GM18502 (cell line): ENCODE results near the gene TSPYL1.
"Not testable (repeated sequence)": the region's sequence is repeated elsewhere in the genome, so short reads cannot be mapped to it uniquely, and the experiment has no call there.

ENCODE experiments used
- ATAC-seq: cut with Tn5 transposase; IDR thresholded peaks from one replicate; pipeline ENCODE4 v1.9.1; 2021; ENCODE audit warnings: mild to moderate bottlenecking; ENCODE audit not compliant: unreplicated experiment, poor library complexity

The TSPYL1 gene

DNA sequence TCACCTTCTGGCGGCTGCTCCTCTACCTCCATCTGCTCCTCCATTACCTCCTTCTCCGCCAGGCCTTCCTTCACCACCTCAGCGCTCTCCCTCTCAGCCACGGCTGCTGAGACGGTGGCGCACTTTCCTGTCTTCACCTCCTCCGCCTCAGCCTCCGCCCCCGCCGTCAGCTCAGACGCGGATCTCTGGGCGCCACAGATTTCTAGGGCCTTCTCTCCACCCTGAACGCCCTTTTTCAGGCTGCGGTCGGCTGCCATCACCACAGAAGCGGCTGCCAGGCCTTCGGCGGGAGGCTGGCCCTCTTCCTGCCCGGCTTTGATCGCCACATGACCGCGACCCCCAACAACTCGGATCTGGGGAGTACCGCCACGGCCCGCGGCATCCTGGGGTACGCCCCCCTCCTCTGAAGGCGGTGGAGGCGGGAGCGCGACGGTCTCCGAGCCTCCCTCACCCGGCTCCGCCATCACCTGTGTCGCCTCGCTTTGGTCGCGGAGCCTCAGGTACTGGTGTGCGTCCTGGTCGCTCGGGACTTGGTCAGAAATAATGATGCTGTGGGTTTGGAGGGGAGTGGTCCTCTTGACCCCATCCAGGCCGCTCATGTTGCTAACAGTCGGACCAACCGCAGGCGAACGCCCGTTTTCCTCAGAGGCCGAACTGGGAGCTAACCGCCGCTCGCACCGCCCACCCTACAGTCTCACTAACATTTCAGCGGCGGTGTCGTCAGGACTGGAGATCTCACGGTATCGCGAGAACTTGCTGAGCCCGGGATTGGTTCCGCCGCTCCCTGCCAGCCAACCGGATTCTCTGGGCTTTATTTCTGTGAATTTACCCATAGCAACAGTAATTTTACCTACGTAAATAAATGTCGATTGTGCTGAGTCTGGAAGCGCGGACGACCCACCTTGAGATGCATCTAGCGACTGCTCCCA lies at the start of gene TSPYL1:
Gene TSPYL1, minus strand, starts transcription at position 699 of the 929 bp plus-strand sequence. Its CDS starts 100 bp downstream, at position 599.
- peak; percentile 96 for ATAC-seq

DNA sequence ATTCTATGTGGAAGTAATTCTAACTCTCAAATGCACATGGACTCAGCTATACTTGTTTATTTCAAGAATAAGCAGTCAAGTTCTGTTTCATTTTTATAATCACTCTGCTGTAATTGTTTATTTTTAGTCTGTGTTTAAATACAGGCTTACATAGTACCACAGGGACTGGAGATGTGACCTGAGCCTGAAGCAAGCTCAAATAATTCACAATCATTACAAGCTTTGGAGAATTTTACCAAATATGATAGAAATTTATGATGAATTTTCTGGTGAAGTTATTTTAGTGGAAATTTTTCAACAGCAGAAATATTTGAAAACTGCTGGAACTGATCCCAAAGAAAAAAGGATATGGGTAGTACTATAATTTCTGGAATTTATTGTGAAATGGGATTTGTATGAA lies 49.4 kb upstream of the TSPYL1 start:
- ATAC-seq, result no peak

DNA sequence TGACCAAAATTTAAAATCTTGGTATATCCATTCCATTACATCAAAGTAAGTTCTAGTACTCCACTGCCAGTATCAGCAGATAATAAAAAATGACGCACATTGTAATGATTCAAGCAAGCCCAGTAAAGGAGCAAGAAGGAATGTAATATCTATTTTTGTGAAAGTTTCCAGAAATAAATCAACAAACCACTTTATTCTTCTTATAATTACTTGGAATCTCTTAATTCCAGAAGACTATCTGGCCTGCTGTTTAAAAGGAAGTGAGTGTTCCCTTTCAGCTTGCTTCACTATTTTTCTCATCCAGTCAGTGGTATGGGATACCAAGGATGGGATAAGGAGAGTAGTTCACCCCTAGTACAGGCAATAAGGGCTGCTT lies 48.8 kb upstream of the TSPYL1 start:
- ATAC-seq, result no peak

DNA sequence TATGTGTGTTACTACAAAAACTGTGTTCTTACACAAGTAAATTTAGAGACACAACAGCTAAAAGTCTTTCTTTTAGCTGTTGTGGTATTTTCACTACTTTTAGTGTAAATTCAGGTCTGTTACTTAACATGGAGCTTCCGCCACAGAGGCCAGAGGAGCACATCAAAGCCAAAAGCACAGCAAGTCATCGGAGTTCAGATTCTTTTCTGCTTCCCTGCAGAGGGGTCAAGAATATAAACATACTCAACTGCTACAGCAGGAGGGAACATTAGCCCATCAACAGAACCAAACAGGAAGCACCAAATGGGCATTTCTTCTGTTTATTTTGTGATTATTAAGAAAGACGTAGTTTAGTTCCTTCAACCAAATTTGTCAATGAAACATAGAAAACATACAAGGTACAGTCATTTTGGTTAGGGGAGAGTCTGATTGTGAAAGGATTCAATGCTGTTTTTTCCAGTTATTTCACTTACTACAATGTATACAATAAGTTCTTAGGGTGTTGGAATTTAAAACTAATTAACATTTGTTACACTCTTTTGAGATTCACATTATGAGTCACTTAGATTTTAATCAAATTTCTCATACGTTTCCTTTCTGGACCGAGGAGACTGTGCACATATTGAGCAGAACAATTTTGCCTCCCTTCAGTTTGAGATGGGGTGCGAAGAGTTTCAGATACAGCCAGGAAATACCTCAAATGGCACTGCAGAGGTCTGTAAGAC lies 48.2 kb upstream of the TSPYL1 start:
- ATAC-seq, result no peak

DNA sequence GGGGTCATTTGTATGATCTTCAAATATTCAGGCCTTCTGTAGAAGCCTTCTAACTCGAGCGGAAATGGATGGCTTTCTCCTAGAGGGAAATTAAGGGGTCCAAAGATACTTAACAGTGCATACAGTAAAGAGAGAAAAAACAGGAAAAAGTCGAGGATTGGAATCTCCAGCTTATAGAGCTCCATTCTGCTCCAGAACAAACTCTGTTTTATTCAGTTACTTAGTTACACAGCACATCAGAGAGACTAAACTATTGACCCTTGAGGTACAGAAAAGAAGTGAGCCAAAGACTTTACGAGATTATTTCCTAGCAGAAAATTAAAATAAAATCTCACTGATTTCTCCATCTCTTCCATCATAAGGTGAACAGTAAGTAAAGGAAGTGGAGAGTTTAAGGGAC lies 47.3 kb upstream of the TSPYL1 start:
- ATAC-seq, result no peak

DNA sequence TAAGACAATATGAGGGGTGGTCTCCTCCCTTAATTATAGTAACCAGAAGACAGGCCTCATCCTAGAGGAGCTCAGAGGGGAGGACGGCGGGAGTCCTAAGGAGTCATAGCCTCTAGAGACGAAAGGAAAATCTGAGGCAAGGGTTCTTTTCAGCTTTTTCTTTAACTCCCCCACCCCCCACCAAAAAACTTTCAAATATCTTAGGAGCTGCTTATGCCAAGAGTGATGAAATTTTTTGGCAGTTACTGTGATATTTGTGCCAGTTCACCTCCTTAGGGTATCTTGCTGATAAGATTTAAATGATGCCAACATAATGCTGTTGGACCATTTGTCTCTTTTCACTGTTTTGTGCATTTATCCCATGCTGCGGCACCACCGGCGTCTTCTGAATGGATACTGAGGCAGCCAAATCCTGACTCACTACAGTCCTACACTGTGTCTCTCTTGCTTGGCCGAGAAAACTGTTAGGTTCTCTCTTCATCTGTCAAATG lies 46.5 kb upstream of the TSPYL1 start:
- ATAC-seq, result no peak

DNA sequence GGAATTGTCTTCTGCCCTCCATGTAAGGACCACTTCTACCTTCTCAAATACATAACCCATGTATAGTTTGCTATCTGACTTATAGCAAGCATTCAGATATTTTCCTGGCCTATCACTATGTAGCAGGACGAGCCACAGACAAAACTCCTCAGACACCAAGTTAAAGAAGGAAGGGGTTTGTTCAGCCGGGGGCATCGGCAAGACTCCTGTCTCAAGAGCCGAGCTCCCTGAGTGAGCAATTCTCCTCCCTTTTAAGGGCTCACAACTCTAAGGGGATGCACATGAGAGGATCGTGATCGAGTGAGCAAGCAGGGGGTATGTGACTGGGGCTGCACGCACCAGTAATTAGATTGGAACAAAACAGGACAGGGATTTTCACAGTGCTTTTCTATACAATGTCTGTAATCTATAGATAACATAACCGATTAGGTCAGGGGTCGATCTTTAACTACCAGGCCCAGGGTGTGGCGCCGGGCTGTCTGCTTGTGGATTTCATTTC lies 46.0 kb upstream of the TSPYL1 start:
- ATAC-seq, result not testable (repeated sequence)

DNA sequence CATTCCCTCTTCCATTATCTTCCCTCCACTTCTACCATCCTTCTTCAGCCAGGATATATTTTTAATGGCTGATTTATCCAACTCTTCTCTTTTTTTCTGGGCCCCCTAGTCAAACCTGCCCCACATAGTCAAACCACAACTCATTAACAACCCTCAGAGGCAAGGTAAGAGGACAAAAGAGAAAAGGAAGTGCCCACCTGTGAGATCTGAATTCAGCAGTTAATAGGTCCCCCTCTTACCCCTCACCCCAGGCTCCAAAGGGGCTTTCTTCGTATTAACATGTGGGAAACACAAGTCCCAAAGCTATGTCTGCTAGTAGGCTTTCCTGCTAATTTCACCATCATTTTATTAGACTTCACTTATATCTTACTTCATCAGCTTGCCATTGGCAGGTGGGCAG lies 44.1 kb upstream of the TSPYL1 start:
- ATAC-seq, result no peak

DNA sequence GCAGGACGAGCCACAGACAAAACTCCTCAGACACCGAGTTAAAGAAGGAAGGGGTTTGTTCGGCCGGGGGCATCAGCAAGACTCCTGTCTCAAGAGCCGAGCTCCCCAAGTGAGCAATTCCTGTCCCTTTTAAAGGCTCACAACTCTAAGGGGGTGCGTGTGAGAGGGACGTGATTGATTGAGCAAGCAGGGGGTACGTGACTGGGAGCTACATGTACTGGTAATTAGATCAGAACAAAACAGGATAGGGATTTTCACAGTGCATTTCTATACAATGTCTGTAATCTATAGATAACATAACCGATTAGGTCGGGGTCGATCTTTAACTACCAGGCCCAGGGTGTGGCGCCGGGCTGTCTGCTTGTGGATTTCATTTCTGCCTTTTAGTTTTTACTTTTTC lies 42.2 kb upstream of the TSPYL1 start:
- not testable (repeated sequence) for ATAC-seq

DNA sequence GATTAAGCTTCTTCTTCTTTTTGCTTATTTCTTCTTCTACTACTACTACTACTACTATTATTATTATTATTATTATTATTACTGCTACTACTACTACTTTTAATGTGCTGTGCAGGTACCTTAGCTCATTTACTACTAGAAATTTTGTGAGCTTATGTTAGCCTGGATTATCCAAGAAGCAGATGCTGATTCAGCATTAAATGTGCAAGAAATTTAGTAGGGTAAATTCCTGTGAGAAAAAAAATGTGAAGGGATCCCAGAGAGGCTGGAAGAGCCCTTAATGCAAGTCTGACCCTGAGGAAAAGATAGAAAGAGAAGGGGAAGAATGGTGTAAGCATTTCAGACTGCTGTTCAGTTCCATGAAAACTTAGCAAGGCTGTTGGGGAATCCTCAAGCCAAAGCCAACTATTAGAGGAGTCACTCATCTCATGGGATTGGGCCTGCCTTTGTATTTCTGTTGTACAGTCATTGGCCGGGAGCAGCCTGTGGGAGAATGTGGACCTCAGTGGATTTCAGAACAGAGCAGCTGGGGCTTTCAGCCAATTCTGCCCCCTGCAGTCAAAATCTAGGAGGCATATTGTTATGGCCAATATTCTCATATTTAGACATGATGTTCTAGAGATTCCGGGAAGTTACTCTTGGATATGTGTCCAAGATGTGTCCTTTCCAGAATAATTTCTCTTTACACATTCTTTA lies 37.2 kb upstream of the TSPYL1 start:
- ATAC-seq, result no peak

DNA sequence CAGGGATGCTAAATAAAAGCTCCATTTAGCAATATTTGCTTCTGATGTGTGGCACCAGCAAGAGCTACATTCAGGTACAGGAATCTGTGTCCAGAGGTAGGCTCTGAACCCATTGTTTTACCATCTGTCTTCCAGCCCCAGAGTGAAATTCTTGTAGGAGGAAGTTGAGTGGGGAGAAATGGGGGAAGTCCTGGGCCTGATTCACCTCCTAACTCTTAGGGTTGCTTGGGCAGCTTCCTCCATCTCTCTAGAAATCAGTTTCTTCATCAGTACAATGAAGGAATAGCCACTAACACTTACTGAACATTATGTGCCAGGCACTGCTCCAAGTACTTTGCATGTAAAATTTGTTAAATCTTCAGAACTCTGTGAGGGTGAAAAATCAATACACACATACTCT lies 35.1 kb upstream of the TSPYL1 start:
- no peak for ATAC-seq

DNA sequence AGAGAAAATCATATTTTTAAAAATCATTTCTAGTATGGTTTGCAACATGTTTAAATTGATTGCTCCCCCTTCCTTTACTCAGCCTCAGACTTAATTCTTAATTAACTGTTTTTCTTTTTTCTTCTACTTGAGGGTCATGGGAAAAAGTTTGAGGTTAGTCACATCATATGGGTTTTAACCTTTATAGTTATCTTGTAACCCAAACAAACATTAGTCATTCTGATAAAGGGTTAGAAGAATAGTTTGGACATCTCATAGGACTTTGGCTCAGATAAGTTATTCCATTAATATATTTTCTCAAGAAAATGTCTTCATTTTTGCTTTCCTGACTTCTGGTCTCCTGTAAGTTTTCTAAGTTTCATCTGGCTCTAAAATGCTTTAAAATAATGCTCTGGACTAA lies 34.5 kb upstream of the TSPYL1 start:
- no peak for ATAC-seq

DNA sequence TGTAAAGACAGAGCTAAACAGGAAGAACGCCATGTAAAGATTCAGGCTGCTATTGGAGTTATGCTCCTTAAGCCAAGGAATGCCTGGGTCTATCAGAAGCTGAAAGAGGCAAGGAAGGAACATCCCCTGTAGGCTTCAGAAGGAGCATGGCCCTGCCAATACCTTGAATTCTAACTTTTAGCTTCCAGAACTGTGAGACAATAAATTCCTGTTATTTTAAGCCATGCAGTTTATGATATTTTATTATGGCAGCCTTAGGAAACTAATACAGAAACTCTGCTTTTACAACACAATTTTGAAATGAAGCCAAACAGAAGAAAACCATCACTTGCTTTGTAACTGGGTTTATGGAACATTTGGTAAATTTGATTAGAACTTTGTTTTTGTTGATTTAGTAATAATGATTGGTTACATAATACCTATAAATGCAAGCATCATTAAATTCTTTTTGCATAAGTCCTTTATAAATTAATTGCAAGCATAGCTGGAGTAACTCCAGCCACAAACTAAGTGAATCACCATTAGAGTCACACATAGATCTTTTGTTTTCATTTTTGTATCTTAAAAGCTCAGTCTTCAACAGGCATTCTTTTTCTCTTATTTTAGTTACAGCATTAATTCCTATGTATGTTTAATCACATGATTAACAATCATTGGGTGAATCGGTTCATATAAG lies 33.5 kb upstream of the TSPYL1 start:
- no peak for ATAC-seq

DNA sequence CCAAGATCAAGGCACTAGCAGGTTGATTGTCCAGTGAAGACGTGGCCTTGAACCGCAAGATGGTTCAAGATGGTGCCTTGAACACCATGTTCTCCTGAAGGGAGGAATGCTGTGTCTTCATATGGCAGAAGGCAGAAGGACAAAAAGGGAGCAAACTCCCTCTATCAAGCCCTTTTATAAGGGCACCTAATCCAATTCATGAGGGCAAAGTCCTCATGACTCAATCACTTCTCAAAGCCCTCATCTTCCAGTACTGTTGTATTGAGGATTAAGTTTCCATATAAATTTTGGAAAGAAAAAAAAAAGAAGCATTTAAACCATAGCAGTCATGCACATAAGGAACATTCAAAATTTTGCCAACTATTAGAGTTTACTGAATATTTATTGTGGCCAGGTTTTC lies 29.9 kb upstream of the TSPYL1 start:
- no peak for ATAC-seq

DNA sequence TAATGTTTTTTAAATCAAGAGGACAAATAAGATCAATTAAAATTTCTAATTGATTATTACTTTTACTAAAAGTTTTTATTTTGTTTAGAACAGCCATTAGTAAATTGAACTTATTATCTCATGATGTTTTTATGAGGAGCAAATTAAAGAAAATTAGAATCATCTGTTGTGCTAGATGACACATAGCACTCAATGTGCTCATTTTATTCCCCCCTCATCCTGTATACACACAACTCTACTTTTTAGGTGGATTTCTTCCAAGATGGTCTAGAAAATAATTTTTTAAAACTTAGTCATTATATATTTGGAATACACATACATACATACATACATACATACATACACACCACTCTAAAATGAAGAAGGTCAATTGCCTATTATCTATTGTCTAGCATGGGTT lies 29.3 kb upstream of the TSPYL1 start:
- ATAC-seq, result no peak

DNA sequence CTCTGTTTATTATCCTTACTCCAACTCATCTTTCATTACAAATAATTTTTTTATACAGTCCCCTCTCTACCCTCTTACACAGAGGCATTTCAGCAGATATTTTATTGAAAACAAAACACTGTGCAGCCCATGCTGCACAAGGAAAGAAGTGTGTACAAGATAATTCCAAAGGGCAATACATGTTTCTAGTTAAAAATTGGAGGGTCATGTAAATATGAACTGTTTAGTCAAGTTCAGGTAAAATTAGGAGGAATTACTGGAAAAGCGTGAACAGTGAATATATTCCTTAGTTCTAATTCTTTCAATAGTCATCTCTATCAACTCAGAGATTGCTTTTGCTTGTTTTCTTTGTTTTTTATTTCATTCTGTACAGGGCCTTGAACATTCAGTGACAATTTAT lies 27.9 kb upstream of the TSPYL1 start:
- no peak for ATAC-seq

DNA sequence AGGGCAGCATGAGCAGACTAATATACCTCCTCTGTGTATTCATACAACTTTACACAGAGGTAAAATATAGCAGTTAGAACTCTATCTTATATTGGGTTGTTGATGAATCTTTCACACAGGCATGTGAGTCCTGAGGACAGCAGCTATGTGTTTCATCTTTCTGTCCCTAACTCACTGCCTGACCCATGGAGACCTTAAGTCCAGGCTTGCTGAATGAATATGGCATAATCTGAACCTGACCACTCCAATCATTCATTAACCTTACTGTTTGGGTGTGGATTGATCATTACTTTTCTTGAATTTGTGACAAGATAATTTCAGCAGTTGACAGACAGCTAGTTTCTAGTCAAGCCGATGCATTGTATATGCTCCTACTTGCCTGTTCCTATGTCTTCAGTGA lies 27.3 kb upstream of the TSPYL1 start:
- ATAC-seq, result no peak

DNA sequence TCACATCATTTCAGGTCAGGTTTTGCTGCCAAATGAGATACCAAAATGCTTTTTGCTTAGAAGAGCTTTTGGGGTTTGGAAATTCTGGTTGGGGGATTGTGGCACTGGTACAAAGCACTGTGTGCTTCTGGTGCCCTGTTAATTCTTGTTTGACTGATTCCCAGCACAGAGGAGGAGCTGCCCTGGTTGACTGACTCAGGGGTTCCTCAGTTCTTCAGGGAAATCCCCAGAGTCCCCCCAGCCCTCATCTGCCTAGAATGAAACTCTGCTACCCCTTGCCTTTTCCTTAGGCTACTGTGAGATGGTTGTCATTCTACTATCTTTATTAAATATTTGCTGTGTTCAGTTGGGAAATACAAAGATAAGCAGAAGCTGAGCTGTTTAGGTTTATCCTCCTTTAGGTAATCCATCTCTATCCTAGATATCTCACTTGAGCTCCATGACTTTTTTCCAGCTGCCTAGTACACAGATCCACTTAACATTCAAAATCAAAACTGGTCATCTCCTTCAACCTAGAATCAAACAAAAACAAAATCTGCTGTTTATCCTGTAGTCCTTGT lies 24.9 kb upstream of the TSPYL1 start:
- ATAC-seq, result no peak

DNA sequence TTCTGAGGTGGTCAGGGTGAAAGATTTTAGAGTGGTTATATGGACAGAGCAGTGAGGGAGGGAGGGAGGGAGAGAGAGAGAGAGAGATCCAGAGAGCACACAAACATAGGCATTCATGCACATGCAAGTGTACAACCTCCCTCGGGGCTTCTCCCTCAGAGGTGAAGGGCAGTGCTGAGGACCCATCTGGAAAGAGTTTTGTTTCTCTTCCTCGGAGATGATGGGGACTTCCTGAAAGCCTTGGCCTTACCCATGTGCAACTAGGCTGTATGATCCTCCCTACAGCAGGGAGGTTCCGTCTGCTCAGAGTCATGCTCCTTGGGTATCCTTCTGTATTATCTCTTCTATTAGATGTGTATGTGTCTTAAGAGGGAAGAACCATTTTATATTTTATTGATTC lies 21.4 kb upstream of the TSPYL1 start:
- ATAC-seq, result no peak

DNA sequence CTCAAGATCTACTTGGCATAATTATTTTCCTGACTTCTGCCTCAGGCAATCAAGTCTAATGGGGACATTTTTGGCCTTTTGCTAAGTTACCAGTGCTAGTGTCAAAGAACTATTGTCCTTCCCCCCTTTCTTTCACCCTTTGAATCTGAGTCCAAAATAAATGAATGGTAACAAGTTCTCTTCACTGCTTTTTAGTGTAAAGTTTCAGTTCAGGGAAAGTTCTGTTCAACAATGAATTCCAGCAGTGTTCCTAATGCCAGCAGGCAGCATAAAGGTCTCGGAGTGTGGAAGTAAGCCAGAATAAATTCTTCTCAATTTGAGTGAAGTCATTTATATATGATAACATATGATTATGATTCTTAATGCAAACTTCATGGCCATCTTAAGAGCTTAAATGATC lies 20.8 kb upstream of the TSPYL1 start:
- no peak for ATAC-seq
